Measurements from ENCODE around the gene ADRA2B. TPM values are rescaled to one million over a fixed set of nuclear protein-coding genes. Genes with fewer than 3 reads are reported as not detected.

ADRA2B gene
- total and polyA plus RNA-seq, 2 donors (not counting 1 experiment from before 2014, with no cell fraction given) = 0.07 TPM; not detected in 1

- H3K27me3 ChIP-seq (ENCODE audit: control insufficient read depth, insufficient read depth, low read length) = no peaks in the 10 kb centered on the region
- no peaks in the 10 kb centered on the region for H3K79me2 ChIP-seq (ENCODE audit: control insufficient read depth, insufficient read depth, low read length)
- H3K4me3 ChIP-seq (replicated peaks in 1 of 4; ENCODE audit: control extremely low read depth in 1 of 4, insufficient read depth in 1 of 4, low read depth in 3 of 4, low read length in 4 of 4) = no peak overlapping the region
- TF ChIP-seq EZH2 (IDR thresholded peaks at IDR 0.05; ENCODE audit: low read length, missing control alignments) (no peak), CTCF (conservative IDR thresholded peaks at IDR 0.05 in 1 of 2, IDR thresholded peaks at IDR 0.05 in 1 of 2; ENCODE audit: low read depth in 1 of 2, low read length in 2 of 2) (no peak)
- no peaks in the 10 kb centered on the region for H3K36me3 ChIP-seq (ENCODE audit: control insufficient read depth, insufficient read depth, low read length)
- H3K27ac ChIP-seq (ENCODE audit: insufficient read depth, low read length) = peak overlapping the region; percentile 16
- no peak overlapping the region for H3K4me2 ChIP-seq (ENCODE audit: extremely low read depth, insufficient read depth, low read length)
- peak; percentile 90 to 94 for DNase-seq (ENCODE audit: low read depth in 2 of 2)
- H2AFZ ChIP-seq (ENCODE audit: low read length) = peak overlapping the region; percentile 60
- no peaks in the 10 kb centered on the region for H3K9me3 ChIP-seq (ENCODE audit: control insufficient read depth, insufficient read depth, low read depth, low read length)
- no peaks in the 10 kb centered on the region for H4K20me1 ChIP-seq (ENCODE audit: control insufficient read depth, extremely low read depth, insufficient read depth, low read length)
- H3K9ac ChIP-seq (ENCODE audit: insufficient read depth, low read length) = no peak overlapping the region
- peaks cover 4% of the 10 kb centered on the region for H3K4me1 ChIP-seq (ENCODE audit: control insufficient read depth, extremely low read depth, insufficient read depth, low read length)
Observed at GRCh38 chr2:96148410-96149217, 32.2 kb upstream of the ADRA2B start.

- Histone ChIP-seq H3K27me3 (ENCODE audit: control insufficient read depth, insufficient read depth, low read length) (no peaks in the 10 kb centered on the region), H2AFZ (ENCODE audit: low read length) (no peak overlapping the region), H3K9ac (ENCODE audit: insufficient read depth, low read length) (no peak overlapping the region), H3K9me3 (ENCODE audit: control insufficient read depth, insufficient read depth, low read depth, low read length) (no peaks in the 10 kb centered on the region), H3K79me2 (ENCODE audit: control insufficient read depth, insufficient read depth, low read length) (no peaks in the 10 kb centered on the region), H3K4me2 (ENCODE audit: extremely low read depth, insufficient read depth, low read length) (no peak overlapping the region), H3K27ac (ENCODE audit: insufficient read depth, low read length) (no peak overlapping the region), H3K36me3 (ENCODE audit: control insufficient read depth, insufficient read depth, low read length) (no peaks in the 10 kb centered on the region), H4K20me1 (ENCODE audit: control insufficient read depth, extremely low read depth, insufficient read depth, low read length) (no peaks in the 10 kb centered on the region), H3K4me3 (replicated peaks in 1 of 4; ENCODE audit: control extremely low read depth in 1 of 4, insufficient read depth in 1 of 4, low read depth in 3 of 4, low read length in 4 of 4) (no peak overlapping the region), H3K4me1 (ENCODE audit: control insufficient read depth, extremely low read depth, insufficient read depth, low read length) (peaks cover 4% of the 10 kb centered on the region)
- no peak for DNase-seq (ENCODE audit: low read depth in 2 of 2)
- no peak for TF ChIP-seq EZH2 (IDR thresholded peaks at IDR 0.05; ENCODE audit: low read length, missing control alignments)
- TF ChIP-seq CTCF (conservative IDR thresholded peaks at IDR 0.05 in 1 of 2, IDR thresholded peaks at IDR 0.05 in 1 of 2; ENCODE audit: low read depth in 1 of 2, low read length in 2 of 2) = no peak
Observed at GRCh38 chr2:96147593-96148201, 31.3 kb upstream of the ADRA2B start.

DNA sequence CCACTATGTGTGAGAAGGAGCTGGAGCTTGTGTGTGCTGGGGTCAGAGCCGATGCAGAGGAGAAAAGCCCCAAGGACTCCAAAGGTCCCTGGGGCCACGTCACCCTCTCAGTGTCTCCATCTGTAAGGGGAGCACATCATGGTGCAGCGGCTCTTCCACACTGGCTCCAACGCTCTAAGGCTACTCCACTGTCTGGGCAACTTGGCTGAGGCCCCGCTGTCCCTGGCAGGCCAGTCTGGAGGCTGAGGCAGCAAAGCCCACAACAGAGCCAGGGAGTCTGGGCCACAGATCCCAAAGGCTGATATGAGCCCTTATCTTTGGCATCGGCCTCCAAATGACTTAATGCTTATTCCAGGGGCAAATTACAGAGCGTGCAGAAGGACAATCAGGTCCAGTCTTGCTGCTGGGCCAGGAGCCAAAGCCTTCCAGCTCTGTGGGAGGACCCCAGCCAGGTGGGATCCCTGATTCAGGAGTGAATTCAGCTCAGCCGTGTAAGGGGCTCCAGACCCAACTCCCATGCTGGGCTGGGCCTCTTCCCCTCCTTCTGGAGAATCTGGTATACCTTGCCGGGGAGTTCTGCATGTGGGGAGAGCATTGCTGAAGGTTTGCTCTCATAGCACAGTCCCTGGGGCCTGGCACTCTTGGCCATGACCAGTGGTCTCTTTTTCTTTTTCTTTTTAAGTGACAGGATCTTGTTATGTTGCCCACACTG, 30.7 kb upstream of the ADRA2B start:
- Histone ChIP-seq H3K36me3 (ENCODE audit: control insufficient read depth, insufficient read depth, low read length) (no peaks in the 10 kb centered on the region), H3K4me3 (replicated peaks in 1 of 4; ENCODE audit: control extremely low read depth in 1 of 4, insufficient read depth in 1 of 4, low read depth in 3 of 4, low read length in 4 of 4) (no peak overlapping the region), H3K9ac (ENCODE audit: insufficient read depth, low read length) (no peak overlapping the region), H3K4me2 (ENCODE audit: extremely low read depth, insufficient read depth, low read length) (no peak overlapping the region), H3K9me3 (ENCODE audit: control insufficient read depth, insufficient read depth, low read depth, low read length) (no peaks in the 10 kb centered on the region), H3K4me1 (ENCODE audit: control insufficient read depth, extremely low read depth, insufficient read depth, low read length) (peaks cover 4% of the 10 kb centered on the region), H3K27me3 (ENCODE audit: control insufficient read depth, insufficient read depth, low read length) (no peaks in the 10 kb centered on the region), H4K20me1 (ENCODE audit: control insufficient read depth, extremely low read depth, insufficient read depth, low read length) (no peaks in the 10 kb centered on the region), H2AFZ (ENCODE audit: low read length) (no peak overlapping the region), H3K79me2 (ENCODE audit: control insufficient read depth, insufficient read depth, low read length) (no peaks in the 10 kb centered on the region), H3K27ac (ENCODE audit: insufficient read depth, low read length) (no peak overlapping the region)
- DNase-seq (ENCODE audit: low read depth in 2 of 2) = peak in 1 of 2 donors; percentile 77
- TF ChIP-seq CTCF (conservative IDR thresholded peaks at IDR 0.05 in 1 of 2, IDR thresholded peaks at IDR 0.05 in 1 of 2; ENCODE audit: low read depth in 1 of 2, low read length in 2 of 2) (no peak), EZH2 (IDR thresholded peaks at IDR 0.05; ENCODE audit: low read length, missing control alignments) (no peak)
